ENCODE measurements around the gene RD3L. TPM values are rescaled to one million over a fixed set of nuclear protein-coding genes. Genes with fewer than 3 reads are reported as not detected.

The RD3L gene
- total RNA-seq, 1 experiment from 2014 or later: not detected

DNA sequence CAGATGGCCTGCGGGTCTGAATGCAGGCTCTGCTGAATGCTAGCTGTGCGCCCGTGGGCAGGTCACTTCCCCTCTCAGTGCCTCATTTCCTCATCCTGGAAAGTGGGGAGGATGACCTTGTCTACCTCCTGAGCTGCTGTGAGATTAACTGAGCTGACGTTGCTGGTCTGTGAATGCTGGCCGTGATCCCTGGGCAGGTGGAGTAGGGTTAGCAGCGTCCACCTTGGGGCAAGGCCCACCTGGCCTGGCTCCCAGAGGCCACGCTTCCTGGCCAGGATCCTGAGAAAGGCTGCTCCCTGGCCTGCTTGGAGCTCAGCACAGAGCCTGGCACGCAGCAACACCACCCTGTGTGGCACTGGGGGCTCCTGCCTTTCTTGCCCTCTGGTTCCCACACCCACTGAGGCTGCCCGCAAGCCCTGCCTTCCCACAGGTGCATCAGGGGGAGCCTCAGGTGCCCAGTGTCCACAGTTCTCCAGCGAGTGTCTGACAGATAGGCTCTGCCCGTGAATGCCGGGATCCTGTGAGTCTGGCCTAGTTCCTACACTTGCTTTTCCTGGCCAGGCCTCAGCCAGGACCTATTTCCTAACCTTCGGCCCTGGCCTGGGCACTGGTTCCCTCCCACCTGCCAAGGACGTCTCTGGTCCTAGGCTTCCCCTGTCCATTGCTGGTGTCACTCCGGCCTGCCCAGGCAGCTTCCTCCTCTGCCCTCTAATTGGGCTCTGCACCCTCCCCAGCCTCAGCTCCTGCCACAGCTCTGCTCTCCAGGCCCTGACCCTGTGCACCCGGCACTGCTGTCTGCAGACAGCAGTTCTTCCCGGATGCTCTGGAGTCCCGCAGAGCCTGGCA, 51.3 kb downstream of the RD3L start:
- POLR2A ChIA-PET (ENCODE audit: unreplicated experiment): no interaction called here
- Histone ChIP-seq H3K4me1 (ENCODE audit: insufficient read depth, low read length) (0 out of 2 replicates have a peak, but pooled peaks cover 3% of the 10 kb centered on the region), H3K4me2 (ENCODE audit: low read length) (no peak overlapping the region), H2AFZ (ENCODE audit: low read length) (no peak overlapping the region), H3K27ac (ENCODE audit: low read length) (no peak overlapping the region), H3K27me3 (ENCODE audit: low read length) (no peaks in the 10 kb centered on the region), H3K9me2 (replicated peaks; ENCODE audit: low read length) (no peaks in the 10 kb centered on the region), H4K20me1 (ENCODE audit: low read length) (no peaks in the 10 kb centered on the region), H3K4me3 (ENCODE audit: low read length) (no peak overlapping the region), H3K9ac (ENCODE audit: low read length) (no peak overlapping the region), H3K9me3 (ENCODE audit: low read length) (no peaks in the 10 kb centered on the region), H3K79me2 (ENCODE audit: low read length) (no peaks in the 10 kb centered on the region), H3F3A (ENCODE audit: low read length, unreplicated experiment) (no peaks in the 10 kb centered on the region), H3K36me3 (ENCODE audit: low read depth, low read length) (no peaks in the 10 kb centered on the region)
- CTCF ChIA-PET: no interaction called here
- ATAC-seq (no peak), DNase-seq (no peak)
- BruUV-seq (replicated peaks): no TSS peak
- intact Hi-C loops (cut with micrococcal nuclease): no loop called here
- no peak for TF ChIP-seq EZH2 (IDR thresholded peaks at IDR 0.05; ENCODE audit: low read length, unreplicated experiment)

Other genes with a start within 250 kb of the RD3L start
- 61.3 and 80.3 TPM in 2 replicates for gene XRCC3, start 227.1 kb downstream of the RD3L start, total RNA-seq (2014; rRNA removed)
- gene ZFYVE21, start 226.7 kb downstream of the RD3L start, total RNA-seq (2014; rRNA removed): 47.2 and 50.1 TPM in 2 replicates
- gene PPP1R13B, start 95.0 kb downstream of the RD3L start, total RNA-seq (2014; rRNA removed): 13.0 and 16.4 TPM in 2 replicates
- 0.07 and 0.12 TPM in 2 replicates for gene TDRD9, start 14.1 kb downstream of the RD3L start, total RNA-seq (2014; rRNA removed)
- 0.22 TPM in 1 of 2 replicates, not detected in the other for gene ASPG, start 143.2 kb upstream of the RD3L start, total RNA-seq (2014; rRNA removed)
- gene KIF26A, start 196.1 kb upstream of the RD3L start, total RNA-seq (2014; rRNA removed): 3.1 TPM in 2 replicates